AG10803 (cell line): ENCODE results near the gene RUVBL2.
"Not testable (repeated sequence)": the region's sequence is repeated elsewhere in the genome, so short reads cannot be mapped to it uniquely, and the experiment has no call there.

Experiments used
- DNase-seq: peaks from one replicate; pipeline ENCODE4 v3.0.0; 2010; ENCODE audit warnings: low read depth
- H3K4me3 ChIP-seq: 2 replicates; pipeline ENCODE4 v1.5.1; 2011; ENCODE audit warnings: mild to moderate bottlenecking, low read length, control low read depth
- CTCF ChIP-seq: conservative IDR thresholded peaks from 2 replicates; pipeline ENCODE4 v1.5.1; 2011; ENCODE audit warnings: mild to moderate bottlenecking, low read length, control low read depth, inconsistent platforms

Gene RUVBL2

GRCh38 chr19:49031642-49032301 lies 38.1 kb downstream of the RUVBL2 start, which contains the start of gene CGB2:
TSS of gene CGB2 (plus strand) at chr19:49031890. CDS start at chr19:49032096, 206 bp downstream.
- H3K4me3 ChIP-seq, DNase-seq: not testable (repeated sequence)
- peak; percentile 17 for TF ChIP-seq CTCF

GRCh38 chr19:49036815-49037214 lies 43.1 kb downstream of the RUVBL2 start, which contains the start of gene CGB1:
TSS of gene CGB1 (minus strand) at chr19:49036895. CDS start at chr19:49036711, 184 bp downstream.
- not testable (repeated sequence) for H3K4me3 ChIP-seq, DNase-seq
- peak; percentile 34 for TF ChIP-seq CTCF

DNA sequence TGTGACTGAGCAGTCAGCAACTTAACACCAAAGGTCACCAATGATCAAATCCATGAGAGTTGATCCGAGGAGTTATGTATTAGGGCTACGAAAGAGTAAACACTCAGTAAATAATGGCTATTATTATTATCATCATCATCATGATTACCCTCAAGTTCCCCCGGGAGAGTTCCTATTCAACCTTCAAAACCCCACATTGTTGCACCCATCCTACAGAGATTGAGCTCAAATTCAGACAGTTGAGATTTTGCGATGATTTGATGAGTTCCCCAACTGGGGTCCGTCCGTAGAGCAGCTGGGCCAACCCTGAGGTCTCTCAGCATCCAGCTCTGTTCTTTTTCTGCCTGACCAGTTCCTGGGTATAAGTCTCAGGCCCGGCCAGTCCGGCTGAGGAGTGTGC lies 44.4 kb downstream of the RUVBL2 start:
- not testable (repeated sequence) for H3K4me3 ChIP-seq, DNase-seq

DNA sequence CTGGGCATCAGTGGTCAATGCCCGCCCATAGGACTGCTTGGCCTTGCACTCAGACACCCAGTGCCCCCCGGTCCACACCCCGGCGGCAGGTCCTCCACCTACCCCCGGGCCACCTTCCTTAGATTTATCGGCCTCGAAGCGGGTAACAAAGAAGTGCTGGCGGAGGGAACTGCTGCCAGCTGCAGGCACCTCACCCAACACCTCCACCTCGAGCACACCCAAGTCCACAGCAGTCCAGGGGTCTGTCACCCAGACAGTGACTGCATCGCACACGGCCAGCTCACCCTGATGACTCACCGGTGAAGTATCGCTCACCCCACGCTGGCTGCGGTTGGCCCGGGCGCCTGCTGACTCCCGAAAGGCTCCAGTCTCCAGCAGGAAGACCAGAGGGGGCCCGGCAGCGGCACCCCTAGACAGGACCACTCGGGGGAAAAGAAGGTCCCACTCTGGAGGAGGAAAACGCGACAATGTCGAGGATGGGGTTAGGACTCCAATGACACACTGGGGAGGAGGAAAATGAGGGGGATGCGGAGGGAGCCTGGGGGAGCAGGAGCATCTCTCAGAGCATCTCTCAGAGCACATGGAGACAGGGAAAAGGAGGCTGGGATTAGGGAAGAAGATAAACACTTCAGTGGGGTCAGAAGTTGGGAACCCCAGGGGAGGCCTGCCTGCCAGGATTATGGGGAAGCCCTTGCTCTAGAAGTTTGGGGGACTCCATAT lies 45.0 kb downstream of the RUVBL2 start:
- DNase-seq, result peak; percentile 51
- not testable (repeated sequence) for H3K4me3 ChIP-seq

- H3K4me3 ChIP-seq, DNase-seq: not testable (repeated sequence)
These were observed 46.0 kb downstream of the RUVBL2 start for GRCh38 chr19:49039736-49040135.

- DNase-seq, result no peak
- H3K4me3 ChIP-seq, result no peak overlapping the region
- no peak for TF ChIP-seq CTCF
These were observed 48.5 kb downstream of the RUVBL2 start for GRCh38 chr19:49042177-49042576.

DNA sequence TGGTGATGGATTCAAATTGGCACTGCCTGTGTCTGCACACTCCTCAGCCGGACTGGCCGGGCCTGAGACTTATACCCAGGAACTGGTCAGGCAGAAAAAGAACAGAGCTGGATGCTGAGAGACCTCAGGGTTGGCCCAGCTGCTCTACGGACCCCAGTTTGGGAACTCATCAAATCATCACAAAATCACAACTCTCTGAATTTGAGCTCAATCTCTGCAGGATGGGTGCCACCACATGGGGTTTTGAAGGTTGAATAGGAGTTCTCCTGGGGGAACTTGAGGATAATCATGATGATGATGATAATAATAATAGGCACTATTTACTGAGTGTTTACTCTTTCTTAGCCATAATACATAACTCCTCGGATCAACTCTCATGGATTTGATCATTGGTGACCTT lies 49.0 kb downstream of the RUVBL2 start:
- H3K4me3 ChIP-seq, DNase-seq: not testable (repeated sequence)

GRCh38 chr19:49043548-49043947 lies 49.9 kb downstream of the RUVBL2 start, which contains the start of gene CGB5:
TSS of gene CGB5 (plus strand) at chr19:49043848. CDS start at chr19:49044210, 362 bp downstream.
- not testable (repeated sequence) for DNase-seq, H3K4me3 ChIP-seq

DNA sequence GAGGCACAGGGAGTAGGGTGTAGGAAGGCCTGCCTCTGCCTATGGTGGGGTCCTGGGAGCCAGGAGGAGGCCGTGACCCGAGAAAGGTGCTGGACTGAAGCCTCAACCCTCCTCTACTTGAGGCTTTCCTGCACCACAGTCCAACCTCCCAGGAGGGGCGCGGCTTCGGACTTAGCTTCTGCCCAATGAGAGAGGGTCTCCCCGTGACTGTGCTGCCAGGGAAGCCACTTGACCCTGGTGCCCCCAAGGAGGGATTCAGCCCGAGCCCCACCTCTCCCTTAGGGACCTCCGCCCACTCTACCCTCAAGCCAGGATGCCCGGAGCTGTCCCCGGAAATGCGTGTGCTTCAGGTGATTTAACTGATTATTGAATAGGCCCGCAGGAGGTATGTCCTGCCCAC lies 55.3 kb downstream of the RUVBL2 start, which contains the start of gene CGB8:
Gene CGB8, minus strand, starts transcription at position 101 of the 400 bp plus-strand sequence. CDS start 372 bp downstream, outside the sequence.
- not testable (repeated sequence) for H3K4me3 ChIP-seq, DNase-seq

DNA sequence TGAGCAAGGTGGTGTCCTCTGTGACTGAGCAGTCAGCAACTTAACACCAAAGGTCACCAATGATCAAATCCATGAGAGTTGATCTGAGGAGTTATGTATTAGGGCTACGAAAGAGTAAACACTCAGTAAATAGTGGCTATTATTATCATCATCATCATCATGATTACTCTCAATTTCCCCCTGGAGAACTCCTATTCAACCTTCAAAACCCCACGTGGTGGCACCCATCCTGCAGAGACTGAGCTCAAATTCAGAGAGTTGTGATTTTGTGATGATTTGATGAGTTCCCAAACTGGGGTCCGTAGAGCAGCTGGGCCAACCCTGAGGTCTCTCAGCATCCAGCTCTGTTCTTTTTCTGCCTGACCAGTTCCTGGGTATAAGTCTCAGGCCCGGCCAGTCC lies 56.1 kb downstream of the RUVBL2 start:
- not testable (repeated sequence) for H3K4me3 ChIP-seq, DNase-seq

DNA sequence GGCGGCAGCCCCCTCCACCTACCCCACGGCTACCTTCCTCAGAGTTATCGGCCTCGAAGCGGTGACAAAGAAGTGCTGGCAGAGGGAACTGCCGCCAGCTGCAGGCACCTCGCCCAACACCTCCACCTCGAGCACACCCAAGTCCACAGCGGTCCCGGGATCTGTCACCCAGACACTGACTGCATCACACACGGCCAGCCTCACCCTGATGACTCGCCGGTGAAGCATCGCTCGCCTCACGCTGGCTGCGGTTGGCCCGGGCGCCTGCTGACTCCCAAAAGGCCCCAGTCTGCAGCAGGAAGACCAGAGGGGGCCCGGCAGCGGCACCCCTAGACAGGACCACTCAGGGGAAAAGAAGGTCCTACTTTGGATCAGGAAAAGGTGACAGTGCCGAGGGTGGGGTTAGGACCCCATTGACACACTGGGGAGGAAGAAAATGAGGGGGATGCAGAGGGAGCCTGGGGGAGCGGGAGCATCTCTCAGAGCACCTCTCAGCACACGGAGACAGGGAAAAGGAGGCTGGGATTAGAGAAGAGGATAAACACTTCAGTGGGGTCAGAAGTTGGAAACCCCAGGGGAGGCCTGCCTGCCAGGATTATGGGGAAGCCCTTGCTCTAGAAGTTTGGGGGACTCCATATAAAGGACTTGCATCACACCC lies 56.8 kb downstream of the RUVBL2 start:
- not testable (repeated sequence) for H3K4me3 ChIP-seq
- DNase-seq, result peak; percentile 46
